HepG2 (cell line): ENCODE measurements around the gene SMIM13. TPM values are rescaled to one million over a fixed set of nuclear protein-coding genes. Genes with fewer than 3 reads are reported as not detected.

Source experiments
- ELF4 ChIP-seq: sonication (generic); formaldehyde crosslinking; IDR thresholded peaks from 2 replicates; pipeline ENCODE4 v1.5.0; 2020; ENCODE audit warnings: missing genetic modification reagents, mild to moderate bottlenecking, moderate library complexity, borderline replicate concordance
- GMEB2 ChIP-seq: IDR thresholded peaks from 2 replicates; pipeline ENCODE4 v1.6.1; 2016; ENCODE audit warnings: missing biosample characterization, missing genetic modification reagents, low read depth
- RBM39 ChIP-seq: fragments of 200-400 bp; formaldehyde crosslinking; IDR thresholded peaks from one replicate; pipeline ENCODE4 v1.6.1; 2018; ENCODE audit warnings: antibody characterized with exemption, mild to moderate bottlenecking, low read depth, low read length; ENCODE audit not compliant: poor library complexity, severe bottlenecking
- REL ChIP-seq: sonication (generic); formaldehyde crosslinking; conservative IDR thresholded peaks from 2 replicates; pipeline ENCODE4 v1.8.0; 2022; ENCODE audit warnings: mild to moderate bottlenecking, missing genetic modification reagents, moderate library complexity
- RFX5 ChIP-seq: IDR thresholded peaks from 2 replicates; pipeline ENCODE4 v1.6.1; 2011; ENCODE audit warnings: low read depth, low read length, improper control_type of control experiment
- SIN3A ChIP-seq: IDR thresholded peaks from 2 replicates; pipeline ENCODE4 v1.6.1; 2011; ENCODE audit warnings: low read depth, mild to moderate bottlenecking, control low read depth, low read length, borderline replicate concordance
- ZFP37 ChIP-seq: sonication (generic); formaldehyde crosslinking; IDR thresholded peaks from 2 replicates; pipeline ENCODE4 v1.4.0; 2020; ENCODE audit warnings: missing genetic modification reagents, borderline replicate concordance
- ZNF20 ChIP-seq: sonication (generic); formaldehyde crosslinking; IDR thresholded peaks from 2 replicates; pipeline ENCODE4 v1.4.0; 2020; ENCODE audit warnings: mild to moderate bottlenecking, moderate library complexity, missing genetic modification reagents
- ZNF546 ChIP-seq: sonication (generic); formaldehyde crosslinking; conservative IDR thresholded peaks from 2 replicates; pipeline ENCODE4 v1.8.1; 2023; ENCODE audit warnings: mild to moderate bottlenecking, missing genetic modification reagents
- ZNF678 ChIP-seq: sonication (generic); formaldehyde crosslinking; IDR thresholded peaks from 2 replicates; pipeline ENCODE4 v1.4.0; 2020; ENCODE audit warnings: mild to moderate bottlenecking, missing genetic modification reagents
- ZNF703 ChIP-seq: sonication (generic); formaldehyde crosslinking; IDR thresholded peaks from 2 replicates; pipeline ENCODE4 v1.5.1; 2020; ENCODE audit warnings: missing genetic modification reagents, mild to moderate bottlenecking, moderate library complexity, borderline replicate concordance
- ZNF775 ChIP-seq: sonication (generic); formaldehyde crosslinking; IDR thresholded peaks from 2 replicates; pipeline ENCODE4 v1.4.0; 2020; ENCODE audit warnings: missing genetic modification reagents, mild to moderate bottlenecking, moderate library complexity, borderline replicate concordance
- polyA plus RNA-seq, 8 experiments: library from polyadenylated mRNA; depleted of rRNA in 3 of 8; stranded (reverse) in 7 of 8; unstranded in 1 of 8; fragments of >200 nt; fragmentation: Illumina TruSeq in 4 of 8; extraction: Trizol in 4 of 8; gene quantifications; 2 replicates each; pipeline versions ENCODE4 v1.2.1 to v1.2.3, GENCODE V29; 2011 to 2016; ENCODE audit warnings: low read depth in 4 of 8, missing spikeins in 1 of 8, mixed read lengths in 1 of 8; ENCODE audit not compliant: insufficient read depth in 1 of 8
- total RNA-seq, 5 experiments: library from RNA; depleted of rRNA; stranded (reverse); fragments of >200 nt; fragmentation: Illumina TruSeq; extraction: Trizol; gene quantifications; 2 replicates each; pipeline ENCODE4 v1.2.3, GENCODE V29; 2016; ENCODE audit warnings: low read depth in 1 of 5
- TF ChIP-seq, protein P1 (sequence below): sonication (generic); formaldehyde crosslinking; IDR thresholded peaks from 2 replicates; pipeline ENCODE4 v1.4.0; 2020; ENCODE audit warnings: missing genetic modification reagents
- TF ChIP-seq, protein P2 (sequence below): sonication (generic); formaldehyde crosslinking; IDR thresholded peaks from 2 replicates; pipeline ENCODE4 v1.5.0; 2020; ENCODE audit warnings: mild to moderate bottlenecking, low read depth, missing genetic modification reagents, borderline replicate concordance
- TF ChIP-seq, protein P3 (sequence below): sonication (generic); formaldehyde crosslinking; conservative IDR thresholded peaks from 2 replicates; pipeline ENCODE4 v1.4.0; 2020; ENCODE audit warnings: missing genetic modification reagents
- TF ChIP-seq, protein P4 (sequence below): sonication (generic); formaldehyde crosslinking; IDR thresholded peaks from 2 replicates; pipeline ENCODE4 v1.5.0; 2020; ENCODE audit warnings: missing genetic modification reagents
- TF ChIP-seq, protein P5 (sequence below): sonication (generic); formaldehyde crosslinking; IDR thresholded peaks from 2 replicates; pipeline ENCODE4 v1.8.0; 2022; ENCODE audit warnings: missing genetic modification reagents, low read depth, mild to moderate bottlenecking, borderline replicate concordance
- TF ChIP-seq, protein P6 (sequence below): IDR thresholded peaks from 2 replicates; pipeline ENCODE4 v1.6.1; 2016; ENCODE audit warnings: missing compliant biosample characterization, missing genetic modification reagents, borderline replicate concordance

SMIM13 gene
- total and polyA plus RNA-seq, 2 of the 13 experiments (the other 11 are each of a cell fraction or from before 2014, with no cell fraction given): 2.7 to 10.2 TPM

DNA sequence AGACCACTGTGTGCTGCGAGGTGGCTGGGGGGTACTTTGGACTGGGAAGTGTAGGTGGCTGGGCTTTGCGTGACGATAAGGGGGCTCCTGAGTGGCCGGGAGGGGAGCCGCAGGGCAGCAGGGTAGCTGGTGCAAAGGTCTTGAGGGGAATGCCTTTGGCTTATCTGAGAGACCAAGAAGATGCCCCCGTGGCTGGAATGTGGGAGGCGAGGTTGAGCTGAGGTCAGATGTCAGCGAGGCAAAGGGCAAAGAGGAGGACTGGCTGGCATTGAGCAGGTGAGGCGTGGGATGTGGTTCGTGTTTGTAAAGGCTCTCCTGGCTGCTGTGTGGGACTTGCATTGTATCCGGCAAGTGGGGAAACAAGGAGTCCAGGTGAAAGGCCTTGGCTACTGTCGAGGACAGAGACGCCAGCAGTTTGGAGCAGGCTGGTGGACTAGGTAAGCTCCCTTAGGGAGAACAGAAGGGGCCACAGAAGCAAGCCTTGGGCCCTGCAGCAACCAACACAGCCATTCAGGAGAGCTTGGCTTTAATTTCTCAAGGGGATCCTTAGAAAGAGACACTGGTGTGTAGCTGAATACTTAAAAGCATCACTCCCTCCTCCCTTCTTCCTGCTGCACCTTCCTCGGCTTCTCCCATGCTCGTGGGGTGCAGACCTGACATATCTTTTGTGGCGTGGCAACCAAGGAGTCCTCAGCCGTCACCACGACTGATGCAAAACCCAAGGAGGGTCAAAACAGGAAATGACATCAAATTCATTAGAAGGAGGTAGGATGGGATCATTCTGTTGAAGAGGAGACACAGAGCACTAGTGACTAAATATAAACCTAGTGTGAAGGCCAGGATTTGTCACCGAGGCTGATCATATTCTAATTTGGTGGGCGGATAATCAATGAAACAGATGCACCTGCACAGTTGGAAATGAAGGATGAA, 71.3 kb downstream of the SMIM13 start (continued):
- TF ChIP-seq, protein P1, sequence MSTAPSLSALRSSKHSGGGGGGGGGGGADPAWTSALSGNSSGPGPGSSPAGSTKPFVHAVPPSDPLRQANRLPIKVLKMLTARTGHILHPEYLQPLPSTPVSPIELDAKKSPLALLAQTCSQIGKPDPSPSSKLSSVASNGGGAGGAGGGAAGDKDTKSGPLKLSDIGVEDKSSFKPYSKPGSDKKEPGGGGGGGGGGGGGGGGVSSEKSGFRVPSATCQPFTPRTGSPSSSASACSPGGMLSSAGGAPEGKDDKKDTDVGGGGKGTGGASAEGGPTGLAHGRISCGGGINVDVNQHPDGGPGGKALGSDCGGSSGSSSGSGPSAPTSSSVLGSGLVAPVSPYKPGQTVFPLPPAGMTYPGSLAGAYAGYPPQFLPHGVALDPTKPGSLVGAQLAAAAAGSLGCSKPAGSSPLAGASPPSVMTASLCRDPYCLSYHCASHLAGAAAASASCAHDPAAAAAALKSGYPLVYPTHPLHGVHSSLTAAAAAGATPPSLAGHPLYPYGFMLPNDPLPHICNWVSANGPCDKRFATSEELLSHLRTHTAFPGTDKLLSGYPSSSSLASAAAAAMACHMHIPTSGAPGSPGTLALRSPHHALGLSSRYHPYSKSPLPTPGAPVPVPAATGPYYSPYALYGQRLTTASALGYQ: no peak
- TF ChIP-seq RFX5 (no peak), ZNF678 (CRISPR knock-in tag) (no peak), ZNF546 (CRISPR knock-in tag) (no peak), REL (CRISPR knock-in tag) (no peak), ZNF20 (CRISPR knock-in tag) (no peak), GMEB2 (CRISPR knock-in tag) (no peak), ZNF703 (CRISPR knock-in tag) (no peak), ELF4 (CRISPR knock-in tag) (no peak), SIN3A (no peak), ZFP37 (no peak), RBM39 (no peak), ZNF775 (CRISPR knock-in tag) (no peak)
- TF ChIP-seq, protein P2, sequence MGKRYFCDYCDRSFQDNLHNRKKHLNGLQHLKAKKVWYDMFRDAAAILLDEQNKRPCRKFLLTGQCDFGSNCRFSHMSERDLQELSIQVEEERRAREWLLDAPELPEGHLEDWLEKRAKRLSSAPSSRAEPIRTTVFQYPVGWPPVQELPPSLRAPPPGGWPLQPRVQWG (CRISPR knock-in tag): no peak
- TF ChIP-seq, protein P3, sequence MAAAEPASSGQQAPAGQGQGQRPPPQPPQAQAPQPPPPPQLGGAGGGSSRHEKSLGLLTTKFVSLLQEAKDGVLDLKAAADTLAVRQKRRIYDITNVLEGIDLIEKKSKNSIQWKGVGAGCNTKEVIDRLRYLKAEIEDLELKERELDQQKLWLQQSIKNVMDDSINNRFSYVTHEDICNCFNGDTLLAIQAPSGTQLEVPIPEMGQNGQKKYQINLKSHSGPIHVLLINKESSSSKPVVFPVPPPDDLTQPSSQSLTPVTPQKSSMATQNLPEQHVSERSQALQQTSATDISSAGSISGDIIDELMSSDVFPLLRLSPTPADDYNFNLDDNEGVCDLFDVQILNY (CRISPR knock-in tag): no peak
- TF ChIP-seq, protein P4, sequence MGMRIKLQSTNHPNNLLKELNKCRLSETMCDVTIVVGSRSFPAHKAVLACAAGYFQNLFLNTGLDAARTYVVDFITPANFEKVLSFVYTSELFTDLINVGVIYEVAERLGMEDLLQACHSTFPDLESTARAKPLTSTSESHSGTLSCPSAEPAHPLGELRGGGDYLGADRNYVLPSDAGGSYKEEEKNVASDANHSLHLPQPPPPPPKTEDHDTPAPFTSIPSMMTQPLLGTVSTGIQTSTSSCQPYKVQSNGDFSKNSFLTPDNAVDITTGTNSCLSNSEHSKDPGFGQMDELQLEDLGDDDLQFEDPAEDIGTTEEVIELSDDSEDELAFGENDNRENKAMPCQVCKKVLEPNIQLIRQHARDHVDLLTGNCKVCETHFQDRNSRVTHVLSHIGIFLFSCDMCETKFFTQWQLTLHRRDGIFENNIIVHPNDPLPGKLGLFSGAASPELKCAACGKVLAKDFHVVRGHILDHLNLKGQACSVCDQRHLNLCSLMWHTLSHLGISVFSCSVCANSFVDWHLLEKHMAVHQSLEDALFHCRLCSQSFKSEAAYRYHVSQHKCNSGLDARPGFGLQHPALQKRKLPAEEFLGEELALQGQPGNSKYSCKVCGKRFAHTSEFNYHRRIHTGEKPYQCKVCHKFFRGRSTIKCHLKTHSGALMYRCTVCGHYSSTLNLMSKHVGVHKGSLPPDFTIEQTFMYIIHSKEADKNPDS (CRISPR knock-in tag): no peak
- TF ChIP-seq, protein P5, sequence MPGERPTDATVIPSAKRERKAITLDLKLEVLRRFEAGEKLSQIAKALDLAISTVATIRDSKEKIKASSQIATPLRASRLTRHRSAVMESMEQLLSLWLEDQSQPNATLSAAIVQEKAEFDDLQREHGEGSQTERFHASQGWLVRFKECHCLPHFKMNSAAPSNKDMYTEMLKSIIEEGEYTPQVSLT (CRISPR knock-in tag): no peak
- TF ChIP-seq, protein P6, sequence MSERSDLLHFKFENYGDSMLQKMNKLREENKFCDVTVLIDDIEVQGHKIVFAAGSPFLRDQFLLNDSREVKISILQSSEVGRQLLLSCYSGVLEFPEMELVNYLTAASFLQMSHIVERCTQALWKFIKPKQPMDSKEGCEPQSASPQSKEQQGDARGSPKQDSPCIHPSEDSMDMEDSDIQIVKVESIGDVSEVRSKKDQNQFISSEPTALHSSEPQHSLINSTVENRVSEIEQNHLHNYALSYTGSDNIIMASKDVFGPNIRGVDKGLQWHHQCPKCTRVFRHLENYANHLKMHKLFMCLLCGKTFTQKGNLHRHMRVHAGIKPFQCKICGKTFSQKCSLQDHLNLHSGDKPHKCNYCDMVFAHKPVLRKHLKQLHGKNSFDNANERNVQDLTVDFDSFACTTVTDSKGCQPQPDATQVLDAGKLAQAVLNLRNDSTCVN (CRISPR knock-in tag): no peak
